ENCODE measurements around the gene CASTOR2. TPM values are rescaled to one million over a fixed set of nuclear protein-coding genes. Genes with fewer than 3 reads are reported as not detected.
"Not testable (repeated sequence)": the region's sequence is repeated elsewhere in the genome, so short reads cannot be mapped to it uniquely, and the experiment has no call there.

Gene CASTOR2
- 1 to 10 TPM; 3.1 to 5.7 TPM for total RNA-seq

DNA sequence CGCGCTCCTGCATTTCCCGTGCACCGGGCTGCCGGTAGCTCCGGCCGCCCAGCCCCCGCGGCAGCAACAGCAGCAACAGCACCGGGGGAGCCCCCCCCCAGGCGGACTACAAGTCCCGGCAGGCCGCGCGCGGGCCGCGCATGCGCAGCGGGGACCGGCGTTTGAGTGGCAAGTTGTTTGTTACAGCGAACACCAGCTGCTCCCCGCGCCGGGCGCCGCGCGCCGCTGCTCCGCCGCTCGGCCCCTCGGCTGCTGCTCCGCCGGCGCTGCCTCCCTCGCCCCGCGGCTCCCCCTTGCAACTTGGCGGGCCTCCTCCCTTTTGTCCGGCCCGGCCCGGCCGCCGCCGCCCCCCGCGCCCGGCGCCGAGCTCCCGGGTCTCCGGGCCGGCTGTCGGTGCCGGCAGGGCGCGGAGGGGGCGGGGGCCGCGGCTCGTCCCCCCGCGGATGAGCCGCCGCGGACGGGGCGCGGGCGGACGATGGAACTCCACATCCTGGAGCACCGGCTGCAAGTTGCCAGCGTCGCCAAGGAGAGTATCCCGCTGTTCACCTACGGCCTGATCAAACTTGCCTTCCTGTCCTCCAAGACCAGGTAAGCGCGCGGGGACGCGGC, at the start of gene CASTOR2:
Gene CASTOR2, plus strand, starts transcription at position 195 of the 609 bp plus-strand sequence. Its CDS starts 281 bp downstream, at position 476.
- H3K4me1 Mint-ChIP-seq; H3K4me3 Mint-ChIP-seq; H3K36me3 Mint-ChIP-seq; CTCF ChIA-PET; H3K9me3 Mint-ChIP-seq (ENCODE audit: low read depth); H3K27ac Mint-ChIP-seq; H3K27me3 Mint-ChIP-seq: not testable (repeated sequence)
- peak; percentile 96 for ATAC-seq
- peak; percentile 77 for DNase-seq

DNA sequence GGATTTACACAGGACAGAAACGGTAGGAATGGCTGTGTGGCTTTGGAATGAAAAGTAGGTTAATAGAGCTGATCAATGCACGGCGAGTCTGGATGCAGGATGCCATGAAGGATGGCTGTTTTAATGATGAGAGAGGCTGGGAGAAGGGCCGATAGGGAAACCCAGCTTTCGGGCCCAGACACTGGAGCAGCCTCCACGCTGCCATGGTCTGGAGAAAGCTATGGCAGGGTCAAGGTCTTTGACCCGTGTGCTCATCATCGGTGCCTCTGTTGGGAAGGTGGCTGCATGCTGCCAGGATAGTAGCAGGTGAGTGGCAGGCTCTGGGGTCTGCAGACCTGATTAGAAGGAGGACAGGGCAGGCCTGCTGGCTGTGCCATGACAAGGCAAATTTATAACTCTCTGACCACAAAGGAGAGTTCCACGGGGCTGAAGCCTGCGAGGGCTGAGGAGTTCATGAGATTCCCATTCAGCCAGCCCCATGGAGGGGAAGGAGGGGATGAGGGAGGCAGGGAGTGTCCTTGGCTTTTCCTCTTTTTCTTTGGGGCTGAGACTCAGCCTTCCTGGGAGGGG, 42.1 kb upstream of the CASTOR2 start:
- H3K27me3 Mint-ChIP-seq; H3K27ac Mint-ChIP-seq; CTCF ChIA-PET; H3K36me3 Mint-ChIP-seq; H3K4me3 Mint-ChIP-seq; DNase-seq; ATAC-seq; H3K9me3 Mint-ChIP-seq (ENCODE audit: low read depth); H3K4me1 Mint-ChIP-seq: not testable (repeated sequence)

DNA sequence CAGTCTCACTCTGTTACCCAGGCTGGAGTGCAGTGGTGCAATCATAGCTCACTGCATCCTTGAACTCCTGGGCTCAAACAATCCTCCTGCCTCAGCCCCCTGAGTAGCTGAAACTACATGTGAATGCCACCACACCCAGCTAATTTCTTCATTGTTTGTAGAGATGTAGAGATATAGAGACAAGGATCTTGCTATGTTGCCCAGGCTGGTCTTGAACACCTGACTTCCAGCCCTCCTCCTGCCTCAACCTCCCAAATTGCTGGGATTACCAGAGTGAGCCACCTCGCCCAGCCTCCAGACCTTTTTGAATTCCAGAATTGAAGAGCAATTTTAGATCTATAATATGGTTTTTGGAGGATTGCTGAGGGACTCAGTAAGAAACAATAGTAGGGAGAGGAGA, 40.9 kb upstream of the CASTOR2 start:
- H3K27me3 Mint-ChIP-seq; H3K4me1 Mint-ChIP-seq; ATAC-seq; H3K9me3 Mint-ChIP-seq (ENCODE audit: low read depth); H3K36me3 Mint-ChIP-seq; DNase-seq; H3K27ac Mint-ChIP-seq; H3K4me3 Mint-ChIP-seq: not testable (repeated sequence)
- CTCF ChIA-PET, result interaction anchor here (0.6 kb wide), 1 partner anchor 648 kb away, joined by 3 read pairs; no protein-coding TSS in a partner anchor

DNA sequence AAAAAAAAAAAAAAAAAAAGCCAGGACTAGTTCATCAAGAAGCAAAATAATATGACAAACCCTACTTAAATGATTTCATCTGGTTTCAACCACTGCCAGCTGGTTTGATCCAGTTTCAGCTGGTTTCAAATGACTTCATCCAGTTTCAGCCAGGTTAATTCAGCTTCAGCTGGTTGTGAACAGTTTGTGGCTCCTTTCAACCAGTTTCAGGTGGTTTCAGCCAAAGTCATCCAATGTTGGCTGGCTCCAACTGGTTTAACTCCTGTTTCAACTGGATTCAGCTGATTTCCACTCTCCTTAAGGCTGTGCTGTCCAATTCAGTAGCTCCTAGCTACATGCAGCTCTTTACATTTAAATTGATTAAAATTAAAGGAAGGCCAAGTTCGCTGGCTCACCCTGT, 37.5 kb upstream of the CASTOR2 start:
- not testable (repeated sequence) for H3K9me3 Mint-ChIP-seq (ENCODE audit: low read depth)

DNA sequence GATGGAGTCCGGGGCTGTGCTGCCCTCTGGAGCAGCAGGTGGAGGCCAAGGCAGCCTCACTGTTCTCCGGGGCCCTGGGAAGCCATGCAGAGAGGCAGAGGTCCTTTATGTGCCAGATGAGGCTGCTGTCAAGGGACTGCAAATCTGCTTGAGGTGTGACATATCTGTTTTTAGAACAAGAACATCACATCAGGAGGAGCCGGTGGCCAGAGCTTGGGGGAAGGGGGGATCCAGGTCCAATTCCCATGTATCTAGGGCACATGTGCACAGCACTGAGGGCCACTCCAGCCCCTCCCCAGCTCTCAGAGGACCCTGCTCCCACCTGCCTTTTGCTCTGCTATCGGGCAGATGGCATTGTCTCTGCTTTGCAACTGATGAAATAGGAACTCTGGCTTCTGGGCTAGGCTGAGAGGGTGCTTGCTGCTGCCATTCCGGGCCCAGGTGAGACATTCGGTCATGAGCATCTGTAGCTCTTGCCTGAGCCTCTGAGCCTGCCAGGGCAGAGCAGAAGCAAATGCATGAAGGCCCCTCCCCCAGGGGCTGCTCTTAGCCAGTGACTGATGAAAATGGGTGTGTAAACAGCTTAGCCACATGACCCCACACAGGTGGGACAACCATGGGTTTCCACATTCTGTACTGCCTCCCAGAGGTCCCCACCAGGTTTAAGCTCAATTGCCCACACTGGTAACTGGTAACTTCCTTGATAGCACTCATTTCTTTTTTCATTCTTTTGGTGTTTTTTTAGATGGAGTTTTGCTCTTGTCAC, 32.8 kb upstream of the CASTOR2 start:
- CTCF ChIA-PET; H3K4me1 Mint-ChIP-seq; H3K27ac Mint-ChIP-seq; H3K9me3 Mint-ChIP-seq (ENCODE audit: low read depth); H3K4me3 Mint-ChIP-seq; H3K27me3 Mint-ChIP-seq; ATAC-seq; DNase-seq; H3K36me3 Mint-ChIP-seq: not testable (repeated sequence)

More for the DNA sequence above, 37.5 kb upstream of the CASTOR2 start:
- ATAC-seq, DNase-seq, H3K4me3 Mint-ChIP-seq, H3K4me1 Mint-ChIP-seq, H3K36me3 Mint-ChIP-seq, H3K27me3 Mint-ChIP-seq, H3K27ac Mint-ChIP-seq, CTCF ChIA-PET: not testable (repeated sequence)

DNA sequence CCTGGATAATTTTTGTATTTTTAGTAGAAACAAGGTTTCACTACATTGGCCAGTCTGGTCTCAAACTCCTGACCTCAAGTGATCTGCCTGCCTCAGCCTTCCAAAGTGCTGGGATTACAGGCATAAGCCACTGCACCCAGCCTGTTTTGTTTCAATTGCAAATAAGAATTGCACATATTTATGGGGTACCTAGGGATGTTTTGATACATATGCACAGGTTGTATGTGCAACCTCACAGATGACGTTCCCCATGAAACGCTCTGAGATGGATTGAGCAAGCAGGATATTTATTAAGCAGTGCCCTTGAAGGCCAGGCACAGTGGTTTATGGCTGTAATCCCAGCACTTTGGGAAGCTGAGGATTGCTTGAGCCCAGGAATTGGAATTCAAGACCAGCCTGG, 25.1 kb upstream of the CASTOR2 start:
- H3K9me3 Mint-ChIP-seq (ENCODE audit: low read depth); H3K36me3 Mint-ChIP-seq; H3K27me3 Mint-ChIP-seq; H3K27ac Mint-ChIP-seq; ATAC-seq; H3K4me3 Mint-ChIP-seq; DNase-seq; CTCF ChIA-PET; H3K4me1 Mint-ChIP-seq: not testable (repeated sequence)

DNA sequence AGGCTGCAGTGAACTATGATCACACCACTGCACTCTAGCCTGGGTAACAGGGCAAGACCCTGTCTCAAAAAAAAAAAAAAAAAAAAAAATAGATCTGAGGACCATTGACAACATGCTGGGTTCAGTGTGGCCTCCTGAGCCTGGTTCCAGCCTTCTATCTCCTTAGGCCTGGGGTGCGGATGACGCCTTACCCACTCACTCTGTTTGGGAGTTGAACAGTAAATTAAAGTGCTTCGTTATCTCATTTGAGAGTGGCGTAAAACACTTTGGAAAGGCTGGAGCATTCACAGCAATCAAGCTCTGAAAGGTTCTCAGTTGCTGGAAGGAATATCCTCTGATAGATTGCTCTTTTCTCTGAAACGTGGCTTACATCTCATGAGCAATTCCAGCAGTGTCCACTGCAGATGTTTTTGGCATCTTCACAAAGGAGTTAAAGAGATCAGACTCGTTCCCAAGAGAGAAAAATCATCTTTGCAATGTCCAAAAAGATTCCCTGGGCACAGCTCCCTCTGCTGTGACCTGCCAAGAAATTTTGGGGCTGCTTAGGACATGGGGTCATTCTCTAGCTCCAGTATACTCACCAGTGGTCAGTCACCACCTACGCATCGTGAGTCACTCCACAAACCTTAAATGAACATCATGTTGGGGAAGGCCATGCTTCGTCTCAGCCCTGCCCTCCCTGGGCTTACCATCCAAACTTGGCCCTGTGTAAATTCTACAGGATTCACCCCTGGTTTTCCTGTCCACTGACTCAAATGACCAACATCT, 23.0 kb upstream of the CASTOR2 start:
- H3K36me3 Mint-ChIP-seq; H3K9me3 Mint-ChIP-seq (ENCODE audit: low read depth); H3K27ac Mint-ChIP-seq; H3K27me3 Mint-ChIP-seq; H3K4me3 Mint-ChIP-seq; ATAC-seq; CTCF ChIA-PET; H3K4me1 Mint-ChIP-seq; DNase-seq: not testable (repeated sequence)

DNA sequence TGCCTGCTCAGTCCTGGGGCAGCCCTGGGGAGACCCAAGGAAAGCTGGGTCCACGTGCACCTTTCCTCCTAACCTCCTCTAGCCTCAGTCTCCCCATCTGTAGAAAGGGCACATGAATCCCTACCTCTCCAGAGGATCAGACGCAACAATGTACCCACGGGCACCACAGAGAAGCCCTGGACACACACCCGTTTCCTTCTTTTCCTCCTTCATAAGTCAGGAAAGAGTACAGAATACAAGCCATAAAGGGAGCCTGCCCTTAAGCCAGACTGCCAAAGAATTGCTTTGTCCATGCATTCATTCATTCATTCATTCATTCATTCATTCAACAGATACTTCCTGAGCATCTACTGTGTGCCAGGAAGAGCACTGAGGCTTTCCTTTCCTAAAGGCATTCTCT, 20.6 kb upstream of the CASTOR2 start:
- H3K4me1 Mint-ChIP-seq; H3K27ac Mint-ChIP-seq; CTCF ChIA-PET; H3K27me3 Mint-ChIP-seq; H3K36me3 Mint-ChIP-seq; DNase-seq; ATAC-seq; H3K9me3 Mint-ChIP-seq (ENCODE audit: low read depth); H3K4me3 Mint-ChIP-seq: not testable (repeated sequence)

DNA sequence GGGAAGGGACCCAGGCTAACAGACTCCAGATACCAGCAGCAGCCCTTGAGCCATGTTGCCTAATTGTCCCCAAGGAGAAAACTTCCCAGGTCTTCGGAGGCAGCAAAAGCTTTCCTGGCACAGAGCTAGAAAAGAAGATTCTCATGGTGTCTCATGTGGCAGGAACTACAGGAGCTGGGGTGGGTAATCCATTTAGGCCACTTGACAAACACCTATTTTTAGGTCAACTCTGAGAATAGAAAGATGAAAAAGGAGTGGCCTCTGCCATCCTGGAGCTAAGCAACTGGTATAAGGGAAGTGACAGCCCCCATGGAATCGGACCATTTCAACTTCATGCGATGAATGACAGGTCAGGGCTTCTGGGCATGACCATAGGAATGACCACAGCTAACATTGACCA, 16.8 kb upstream of the CASTOR2 start:
- ATAC-seq; H3K36me3 Mint-ChIP-seq; CTCF ChIA-PET; H3K27ac Mint-ChIP-seq; H3K27me3 Mint-ChIP-seq; H3K4me1 Mint-ChIP-seq; DNase-seq; H3K4me3 Mint-ChIP-seq; H3K9me3 Mint-ChIP-seq (ENCODE audit: low read depth): not testable (repeated sequence)

DNA sequence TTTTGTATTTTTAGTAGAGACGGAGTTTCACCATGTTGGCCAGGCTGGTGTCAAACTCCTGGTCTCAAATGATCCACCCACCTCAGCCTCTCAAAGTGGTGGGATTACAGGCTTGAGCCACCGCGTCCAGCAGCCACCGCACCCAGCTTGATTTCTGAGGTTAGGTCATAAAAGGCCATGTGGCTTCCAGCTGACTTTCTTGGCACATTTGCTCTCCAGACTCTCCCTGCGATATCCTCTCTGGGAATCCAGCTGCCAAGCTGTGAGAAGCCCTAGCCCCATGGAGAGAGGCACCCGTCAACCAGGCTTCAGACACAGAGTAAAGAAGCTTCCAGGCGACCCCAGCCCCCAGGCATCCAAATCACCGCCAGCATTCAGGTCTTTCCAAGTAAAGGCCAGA, 10.7 kb upstream of the CASTOR2 start:
- ATAC-seq; H3K9me3 Mint-ChIP-seq (ENCODE audit: low read depth); H3K4me3 Mint-ChIP-seq; H3K36me3 Mint-ChIP-seq; CTCF ChIA-PET; H3K27me3 Mint-ChIP-seq; H3K4me1 Mint-ChIP-seq; H3K27ac Mint-ChIP-seq; DNase-seq: not testable (repeated sequence)

DNA sequence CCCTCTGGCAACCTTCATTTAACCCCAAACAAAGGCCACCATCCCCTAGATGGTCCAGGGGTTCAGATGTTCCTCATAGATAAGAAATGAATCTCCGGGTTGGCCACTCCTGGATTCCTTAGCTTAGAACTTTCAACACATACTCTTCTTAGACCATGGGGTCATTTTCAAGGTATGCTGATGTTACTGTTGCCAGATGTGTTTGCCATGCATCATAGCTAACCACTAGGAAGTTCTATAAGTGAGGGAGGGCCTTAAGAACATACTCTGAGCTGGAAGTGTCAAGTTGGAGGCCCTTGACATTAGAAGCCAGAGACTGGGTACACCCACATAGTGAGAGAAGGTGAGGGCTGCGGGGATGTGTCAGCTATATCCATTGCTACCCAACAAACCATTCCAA, 6.2 kb upstream of the CASTOR2 start:
- CTCF ChIA-PET; H3K4me3 Mint-ChIP-seq; ATAC-seq; H3K4me1 Mint-ChIP-seq; H3K36me3 Mint-ChIP-seq; DNase-seq; H3K9me3 Mint-ChIP-seq (ENCODE audit: low read depth); H3K27me3 Mint-ChIP-seq; H3K27ac Mint-ChIP-seq: not testable (repeated sequence)

DNA sequence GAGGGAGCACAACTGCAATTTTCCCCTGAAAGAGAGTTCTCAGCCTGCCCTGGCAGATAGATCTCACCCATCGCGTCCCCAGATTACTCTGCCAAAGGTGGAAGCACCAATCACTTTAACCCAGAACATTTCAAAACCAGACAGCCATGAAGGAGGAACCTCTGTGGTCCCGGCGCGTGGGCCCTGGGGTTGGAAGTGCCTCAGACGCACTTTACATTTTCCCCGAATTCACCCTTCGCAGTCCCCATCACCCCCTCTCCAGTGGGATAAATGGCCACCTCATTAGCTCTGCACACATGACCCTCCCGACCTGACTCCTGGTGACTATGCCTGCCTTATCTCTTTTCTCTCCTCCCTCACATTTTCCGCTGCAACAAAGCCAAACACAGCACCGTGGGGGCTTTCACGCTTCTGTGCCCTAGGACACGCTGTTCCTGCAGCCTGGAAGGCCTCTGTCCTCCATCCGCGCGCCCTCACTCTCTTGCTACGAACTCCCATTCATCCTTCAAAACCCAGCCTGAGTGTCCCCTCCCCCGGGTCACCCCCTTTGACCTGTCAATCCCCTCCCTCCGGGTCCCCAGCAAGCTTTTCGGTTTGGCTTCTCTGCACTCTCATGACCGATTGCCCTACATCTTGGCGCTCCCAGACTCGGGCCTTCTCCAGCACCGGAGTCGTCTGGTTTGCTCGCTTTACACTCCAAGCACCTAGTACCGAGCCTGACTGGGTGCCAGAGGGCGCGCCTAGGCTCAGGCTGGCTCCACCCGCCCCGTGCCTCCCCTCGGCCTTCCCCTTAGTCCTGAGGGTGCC, 598 bp upstream of the CASTOR2 start:
- H3K36me3 Mint-ChIP-seq; CTCF ChIA-PET; H3K27me3 Mint-ChIP-seq; H3K4me3 Mint-ChIP-seq; DNase-seq; H3K27ac Mint-ChIP-seq; H3K4me1 Mint-ChIP-seq; ATAC-seq; H3K9me3 Mint-ChIP-seq (ENCODE audit: low read depth): not testable (repeated sequence)

DNA sequence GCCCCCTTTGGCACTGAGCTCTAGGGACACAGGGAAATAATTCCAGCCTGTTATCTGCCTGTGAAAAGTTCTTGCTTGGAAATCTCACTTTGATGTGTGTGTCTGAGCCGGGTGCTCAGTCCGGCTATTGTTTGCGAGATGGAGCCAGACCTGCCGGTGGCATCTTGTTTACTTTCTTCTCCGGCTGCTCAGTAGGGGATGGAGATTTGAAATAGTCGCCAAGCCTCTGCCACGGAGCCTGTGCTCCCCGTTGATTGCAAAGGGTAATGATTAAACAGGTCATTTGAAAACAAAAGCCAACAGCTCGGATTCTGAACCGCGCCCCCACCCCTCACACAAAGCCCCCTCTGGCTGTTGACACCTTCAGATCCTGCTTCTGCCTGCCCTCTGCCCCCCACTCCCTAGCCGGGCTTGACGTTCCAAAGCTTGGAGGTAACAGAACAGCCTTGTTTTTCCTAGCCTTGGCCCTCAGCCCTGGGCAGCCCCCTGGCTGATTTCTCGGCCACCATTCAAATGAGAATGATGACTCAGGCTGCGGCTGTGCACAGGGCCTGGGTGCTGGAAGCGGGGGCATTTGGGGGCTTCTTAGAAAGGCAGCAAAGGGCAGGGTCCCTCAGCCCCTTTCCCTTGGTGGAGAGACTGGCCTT, 1.8 kb downstream of the CASTOR2 start:
- CTCF ChIA-PET; H3K9me3 Mint-ChIP-seq (ENCODE audit: low read depth); DNase-seq; ATAC-seq; H3K36me3 Mint-ChIP-seq; H3K27ac Mint-ChIP-seq; H3K4me3 Mint-ChIP-seq; H3K4me1 Mint-ChIP-seq; H3K27me3 Mint-ChIP-seq: not testable (repeated sequence)
